Neural progenitor cell (in vitro differentiated cells): Measurements from ENCODE around the gene ZCCHC18. TPM values are rescaled to one million over a fixed set of nuclear protein-coding genes. Genes with fewer than 3 reads are reported as not detected.

Source experiments
- DNase-seq: peaks from one replicate; pipeline ENCODE4 v3.0.0-alpha.2; 2016; ENCODE audit warnings: low spot score
- H2AFZ ChIP-seq: fragments of 200-600 bp; sonication (generic); replicated peaks from 2 replicates; pipeline ENCODE4 v1.6.1; 2016; ENCODE audit warnings: antibody characterized with exemption
- H3F3A ChIP-seq: fragments of 200-600 bp; sonication (generic); 2 replicates; pipeline ENCODE4 v1.6.1; 2016; ENCODE audit warnings: antibody characterized with exemption, low read depth
- H3K27ac ChIP-seq: fragments of 200-600 bp; sonication (generic); 2 replicates; pipeline ENCODE4 v1.5.1; 2016; ENCODE audit warnings: mild to moderate bottlenecking
- H3K27me3 ChIP-seq: fragments of 200-600 bp; sonication (generic); 2 replicates; pipeline ENCODE4 v1.6.1; 2016; ENCODE audit warnings: mild to moderate bottlenecking, moderate library complexity
- H3K36me3 ChIP-seq: fragments of 200-600 bp; sonication (generic); 2 replicates; pipeline ENCODE4 v1.5.1; 2016
- H3K4me1 ChIP-seq: fragments of 200-600 bp; sonication (generic); 2 replicates; pipeline ENCODE4 v1.6.1; 2016; ENCODE audit warnings: mixed run types
- H3K4me2 ChIP-seq: fragments of 200-600 bp; sonication (generic); 2 replicates; pipeline ENCODE4 v1.6.1; 2016
- H3K4me3 ChIP-seq: fragments of 200-600 bp; sonication (generic); 2 replicates; pipeline ENCODE4 v1.5.1; 2016
- H3K79me2 ChIP-seq: fragments of 200-600 bp; sonication (generic); 2 replicates; pipeline ENCODE4 v1.6.1; 2016; ENCODE audit warnings: low read depth
- H3K9ac ChIP-seq: fragments of 200-600 bp; sonication (generic); 2 replicates; pipeline ENCODE4 v1.6.1; 2016
- H3K9me3 ChIP-seq: fragments of 200-600 bp; sonication (generic); 2 replicates; pipeline ENCODE4 v1.5.1; 2016; ENCODE audit warnings: low read depth
- H4K20me1 ChIP-seq: fragments of 200-600 bp; sonication (generic); 2 replicates; pipeline ENCODE4 v1.6.1; 2016; ENCODE audit warnings: low read depth
- H3K27ac Mint-ChIP-seq: 3 replicates; pipeline ENCODE4 v1.8.0; 2021; ENCODE audit warnings: mixed read lengths
- H3K27me3 Mint-ChIP-seq: 2 replicates; pipeline ENCODE4 v1.8.0; 2022; ENCODE audit warnings: low read depth, mild to moderate bottlenecking, inconsistent platforms, moderate library complexity, mixed read lengths; ENCODE audit not compliant: insufficient read depth
- H3K36me3 Mint-ChIP-seq: 3 replicates; pipeline ENCODE4 v1.8.0; 2021; ENCODE audit warnings: mixed read lengths
- H3K4me1 Mint-ChIP-seq: 3 replicates; pipeline ENCODE4 v1.8.0; 2021; ENCODE audit warnings: mixed read lengths
- H3K4me3 Mint-ChIP-seq: 3 replicates; pipeline ENCODE4 v1.8.0; 2021; ENCODE audit warnings: mild to moderate bottlenecking, moderate library complexity, mixed read lengths
- H3K9me3 Mint-ChIP-seq: 3 replicates; pipeline ENCODE4 v1.8.0; 2020; ENCODE audit warnings: mixed read lengths
- CTCF ChIP-seq: fragments of 200-600 bp; sonication (generic); IDR thresholded peaks from 2 replicates; pipeline ENCODE4 v1.5.1; 2017; ENCODE audit warnings: antibody characterized with exemption, mild to moderate bottlenecking
- EZH2 ChIP-seq: fragments of 200-600 bp; sonication (generic); IDR thresholded peaks from 2 replicates; pipeline ENCODE4 v1.6.1; 2017; ENCODE audit warnings: antibody characterized with exemption, mild to moderate bottlenecking, moderate library complexity
- EZH2phosphoT487 ChIP-seq: fragments of 200-600 bp; sonication (generic); IDR thresholded peaks from 2 replicates; pipeline ENCODE4 v1.6.1; 2017; ENCODE audit warnings: antibody characterized with exemption
- total RNA-seq: library from RNA; depleted of rRNA; stranded (reverse); fragments of >200 nt; gene quantifications from 2 replicates; pipeline ENCODE4 v1.2.3, GENCODE V29; 2015; ENCODE audit warnings: low replicate concordance

Gene ZCCHC18
- total RNA-seq, 1 donor from 2014 or later: 4.6 TPM

DNA sequence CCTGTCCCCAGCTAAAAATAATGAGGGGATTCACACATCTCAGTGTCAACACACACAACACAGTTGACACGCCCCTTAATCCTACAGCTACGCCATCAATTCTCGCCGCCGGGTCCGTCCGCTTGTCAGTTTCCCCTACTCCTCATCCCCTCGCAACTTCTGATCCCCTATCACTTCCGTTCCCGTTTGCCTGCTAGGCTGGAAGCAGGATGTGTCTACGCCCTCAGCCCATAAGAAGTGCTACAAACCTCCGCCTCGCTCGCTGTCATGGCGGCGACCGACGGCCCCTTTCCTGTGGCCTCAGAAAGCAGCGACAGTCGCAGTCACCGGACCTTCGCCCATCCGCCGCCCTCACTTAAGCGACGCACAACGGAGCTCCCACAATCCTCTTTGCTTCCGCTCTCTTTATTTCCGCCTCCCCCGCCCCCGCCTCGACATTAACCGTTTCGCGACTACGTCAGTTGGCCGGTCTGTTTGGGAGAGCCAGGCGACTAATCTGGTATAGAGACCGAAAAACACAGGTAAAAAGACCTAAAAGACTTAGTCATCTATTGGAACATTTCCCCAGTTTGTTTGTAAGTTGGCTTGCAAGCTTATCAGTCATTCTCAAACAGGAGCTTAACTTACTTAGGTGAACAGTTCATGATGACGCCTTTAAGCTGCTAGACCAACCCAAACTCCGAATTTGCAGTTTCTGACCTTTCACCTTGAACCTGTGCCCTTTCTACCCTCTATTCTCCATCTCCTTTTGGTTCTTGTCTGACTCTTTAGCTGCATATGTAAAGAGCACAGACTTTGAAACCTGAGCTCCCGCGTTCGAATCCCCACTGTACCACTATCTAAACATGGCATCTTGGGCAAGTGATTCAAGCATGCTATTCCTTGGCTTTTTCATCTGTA, 44.6 kb downstream of the ZCCHC18 start, which contains the start of gene SLC25A53:
SLC25A53 (minus strand) TSS at position 380 of the 900 bp plus-strand sequence. CDS start 51,752 bp downstream, outside the sequence.
- peak; percentile 91 for DNase-seq
- Histone ChIP-seq H3K4me2 (peak within 1 kb of the TSS; percentile 80), H2AFZ (peak within 1 kb of the TSS; percentile 63), H3K36me3 (no peaks in the 10 kb centered on the region), H4K20me1 (no peaks in the 10 kb centered on the region), H3K27ac (peak within 1 kb of the TSS; percentile 87), H3K4me3 (peak within 1 kb of the TSS; percentile 66), H3K9ac (peak within 1 kb of the TSS; percentile 59), H3F3A (no peaks in the 10 kb centered on the region), H3K79me2 (no peaks in the 10 kb centered on the region), H3K4me1 (no peaks in the 10 kb centered on the region), H3K9me3 (peaks cover 3% of the 10 kb centered on the region), H3K27me3 (no peaks in the 10 kb centered on the region)
- H3K9me3 Mint-ChIP-seq: no peaks in the 10 kb centered on the region
- no peak for TF ChIP-seq CTCF
- TF ChIP-seq EZH2: no peak
- no peak for TF ChIP-seq EZH2phosphoT487
- H3K4me1 Mint-ChIP-seq: no peaks in the 10 kb centered on the region
- no peaks in the 10 kb centered on the region for H3K36me3 Mint-ChIP-seq
- H3K4me3 Mint-ChIP-seq: peak within 1 kb of the TSS; percentile 98
- H3K27me3 Mint-ChIP-seq: peaks cover 5% of the 10 kb centered on the region
- H3K27ac Mint-ChIP-seq: peak within 1 kb of the TSS; percentile 99

Other genes starting within 250 kb of the ZCCHC18 start
- gene TMSB15B, start 149.9 kb upstream of the ZCCHC18 start, total RNA-seq: 30.2 and 47.4 TPM in 2 replicates
- gene H2BW1, start 98.8 kb upstream of the ZCCHC18 start, total RNA-seq: not detected in 2 replicates
- gene H2BW2, start 72.6 kb upstream of the ZCCHC18 start, total RNA-seq: not detected in 2 replicates
- gene TMSB15C, start 36.3 kb upstream of the ZCCHC18 start, total RNA-seq: 18.8 and 20.6 TPM in 2 replicates
- 4.0 and 4.4 TPM in 2 replicates for gene SLC25A53, start 44.5 kb downstream of the ZCCHC18 start, total RNA-seq
- gene FAM199X, start 53.9 kb downstream of the ZCCHC18 start, total RNA-seq: 17.9 and 28.8 TPM in 2 replicates
- not detected in 2 replicates for gene ESX1, start 142.4 kb downstream of the ZCCHC18 start, total RNA-seq